Bronchial epithelial cell (primary cell): ENCODE results near the gene OPCML. TPM values are rescaled to one million over a fixed set of nuclear protein-coding genes. Genes with fewer than 3 reads are reported as not detected.

Experiments used
- DNase-seq: peaks from one replicate; pipeline ENCODE4 v3.0.0-alpha.2; 2010; ENCODE audit warnings: low read depth
- FAIRE-seq: peaks from 2 replicates; lab custom pipeline; 2011; peaks lifted over from hg19 to GRCh38; lab: Jason Lieb, UNC
- H3K27me3 ChIP-seq: 2 replicates; pipeline ENCODE4 v1.5.1; 2011; ENCODE audit warnings: low read length; ENCODE audit not compliant: control insufficient read depth, insufficient read depth
- H3K36me3 ChIP-seq: 2 replicates; pipeline ENCODE4 v1.5.1; 2011; ENCODE audit warnings: low read length; ENCODE audit not compliant: control insufficient read depth, insufficient read depth
- H3K4me3 ChIP-seq: 2 replicates; pipeline ENCODE4 v1.5.1; 2011; ENCODE audit warnings: mild to moderate bottlenecking, low read depth, low read length, control low read depth
- total RNA-seq: library from RNA; depleted of rRNA; stranded (reverse); fragments of >200 nt; gene quantifications from 2 replicates; pipeline ENCODE4 v1.2.1, GENCODE V29; 2014
- TF ChIP-seq, protein P1 (sequence below): IDR thresholded peaks from 2 replicates; pipeline ENCODE4 v1.5.1; 2011; ENCODE audit warnings: mild to moderate bottlenecking, moderate library complexity, low read length, control low read depth, inconsistent platforms; ENCODE audit not compliant: insufficient read depth, severe bottlenecking

OPCML gene
- total RNA-seq, 1 donor from 2014 or later = not detected

DNA sequence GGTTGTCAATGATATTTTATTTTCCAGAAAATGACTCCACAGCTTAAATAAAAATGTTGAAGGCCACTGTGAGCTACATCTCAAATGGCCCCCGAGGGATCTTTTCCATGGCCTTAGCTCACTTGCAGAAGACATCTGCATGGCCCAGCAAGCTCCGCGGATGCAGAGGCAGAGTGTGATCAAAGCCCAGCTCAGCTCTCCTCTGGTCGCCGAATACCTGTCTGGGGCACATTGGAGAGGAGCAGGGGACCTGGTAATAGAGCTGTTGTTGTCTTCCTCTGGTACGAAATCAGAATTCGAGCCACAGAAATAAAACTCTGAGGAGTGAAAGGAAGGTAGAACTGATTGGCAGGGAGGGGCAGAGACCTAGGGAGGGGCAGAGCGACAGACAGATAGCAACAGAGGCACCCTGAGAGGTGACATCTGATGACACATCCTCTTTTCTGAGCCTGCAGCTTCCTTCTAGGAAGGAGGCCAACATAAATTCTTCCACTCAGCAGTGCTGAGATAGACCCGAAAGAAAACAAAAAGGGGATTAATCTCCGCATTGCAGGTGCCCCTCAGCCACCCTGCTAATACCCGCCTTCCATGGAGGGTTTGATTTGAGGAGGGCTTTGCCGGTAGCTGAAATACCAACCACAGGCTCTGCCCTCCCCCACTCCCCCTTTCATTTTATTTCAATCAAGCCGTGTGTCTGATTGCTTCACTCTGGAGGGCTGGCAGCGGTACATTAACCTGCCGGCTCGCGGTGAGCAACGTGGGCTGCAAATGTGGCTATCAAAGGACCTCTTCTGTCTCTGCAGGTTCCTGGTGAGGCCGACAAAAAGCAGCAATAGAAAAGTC lies 759.4 kb downstream of the OPCML start:
- TF ChIP-seq, protein P1, sequence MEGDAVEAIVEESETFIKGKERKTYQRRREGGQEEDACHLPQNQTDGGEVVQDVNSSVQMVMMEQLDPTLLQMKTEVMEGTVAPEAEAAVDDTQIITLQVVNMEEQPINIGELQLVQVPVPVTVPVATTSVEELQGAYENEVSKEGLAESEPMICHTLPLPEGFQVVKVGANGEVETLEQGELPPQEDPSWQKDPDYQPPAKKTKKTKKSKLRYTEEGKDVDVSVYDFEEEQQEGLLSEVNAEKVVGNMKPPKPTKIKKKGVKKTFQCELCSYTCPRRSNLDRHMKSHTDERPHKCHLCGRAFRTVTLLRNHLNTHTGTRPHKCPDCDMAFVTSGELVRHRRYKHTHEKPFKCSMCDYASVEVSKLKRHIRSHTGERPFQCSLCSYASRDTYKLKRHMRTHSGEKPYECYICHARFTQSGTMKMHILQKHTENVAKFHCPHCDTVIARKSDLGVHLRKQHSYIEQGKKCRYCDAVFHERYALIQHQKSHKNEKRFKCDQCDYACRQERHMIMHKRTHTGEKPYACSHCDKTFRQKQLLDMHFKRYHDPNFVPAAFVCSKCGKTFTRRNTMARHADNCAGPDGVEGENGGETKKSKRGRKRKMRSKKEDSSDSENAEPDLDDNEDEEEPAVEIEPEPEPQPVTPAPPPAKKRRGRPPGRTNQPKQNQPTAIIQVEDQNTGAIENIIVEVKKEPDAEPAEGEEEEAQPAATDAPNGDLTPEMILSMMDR = no peak
- H3K27me3 ChIP-seq = no peaks in the 10 kb centered on the region
- FAIRE-seq (no peak), DNase-seq (no peak)
- no peak overlapping the region for H3K4me3 ChIP-seq
- H3K36me3 ChIP-seq = no peaks in the 10 kb centered on the region

DNA sequence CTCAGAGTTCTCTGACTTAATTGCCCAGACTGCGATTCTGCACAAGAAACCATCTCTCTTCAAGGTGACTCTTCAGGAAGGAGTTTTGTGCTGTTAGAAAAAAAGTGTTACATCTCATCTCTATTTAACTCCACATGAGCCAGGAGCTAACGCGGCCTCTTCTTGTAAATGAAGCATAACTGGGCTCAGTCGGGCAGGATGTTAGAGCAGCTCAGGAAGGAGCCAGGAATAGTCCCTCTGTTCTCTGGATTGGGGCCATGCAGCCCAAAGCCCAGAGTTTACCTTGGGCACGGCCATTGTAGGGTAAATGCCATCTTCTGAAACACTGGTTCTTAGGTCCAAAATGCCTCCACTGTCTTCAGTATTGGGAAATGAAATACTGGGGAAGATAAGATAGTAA lies 760.6 kb downstream of the OPCML start:
- FAIRE-seq (no peak), DNase-seq (no peak)
- TF ChIP-seq, protein P1 = no peak
- Histone ChIP-seq H3K36me3 (no peaks in the 10 kb centered on the region), H3K4me3 (no peak overlapping the region), H3K27me3 (no peaks in the 10 kb centered on the region)

GRCh38 chr11:132770829-132771530 lies 761.3 kb downstream of the OPCML start:
- TF ChIP-seq, protein P1 = no peak
- no peak for FAIRE-seq

GRCh38 chr11:132763503-132763902 lies 768.8 kb downstream of the OPCML start:
- no peak for FAIRE-seq
- Histone ChIP-seq H3K36me3 (no peaks in the 10 kb centered on the region), H3K27me3 (no peaks in the 10 kb centered on the region), H3K4me3 (no peak overlapping the region)
- no peak for DNase-seq
- TF ChIP-seq, protein P1 = no peak

More at GRCh38 chr11:132770829-132771530, 761.3 kb downstream of the OPCML start:
- Histone ChIP-seq H3K27me3 (no peaks in the 10 kb centered on the region), H3K4me3 (no peak overlapping the region), H3K36me3 (no peaks in the 10 kb centered on the region)
- DNase-seq = no peak

DNA sequence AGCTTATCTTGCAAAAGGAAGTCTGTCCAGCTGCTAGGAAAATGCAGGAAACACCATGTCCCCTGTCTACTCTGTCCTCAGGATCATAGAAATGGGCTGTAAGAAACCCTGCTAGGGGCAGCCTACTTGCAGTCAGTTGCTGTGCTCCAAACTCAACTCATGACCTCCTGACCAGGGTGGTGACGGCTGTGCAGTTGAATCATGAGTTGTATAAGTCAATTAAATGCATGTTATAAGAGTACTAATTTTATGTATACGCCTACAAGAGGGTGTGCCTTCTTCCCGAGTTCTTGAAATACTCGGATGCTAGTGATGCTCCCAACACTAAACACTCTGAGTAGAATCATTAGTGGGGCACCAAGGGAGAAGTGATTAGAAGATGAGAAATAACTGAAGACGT lies 776.4 kb downstream of the OPCML start:
- FAIRE-seq (no peak), DNase-seq (no peak)
- H3K4me3 ChIP-seq = no peak overlapping the region
- H3K36me3 ChIP-seq = no peaks in the 10 kb centered on the region
- H3K27me3 ChIP-seq = no peaks in the 10 kb centered on the region
- TF ChIP-seq, protein P1 = no peak
